Mononuclear cell (primary cell): ENCODE measurements around the gene ANAPC5. TPM values are rescaled to one million over a fixed set of nuclear protein-coding genes. Genes with fewer than 3 reads are reported as not detected.

Source experiments
- H3K27me3 ChIP-seq: 2 replicates; pipeline ENCODE4 v1.6.0; 2011; ENCODE audit warnings: low read length, control low read depth; ENCODE audit not compliant: insufficient read depth
- H3K4me1 ChIP-seq: 2 replicates; pipeline ENCODE4 v1.5.1; 2011; ENCODE audit warnings: mild to moderate bottlenecking, low read length, control low read depth; ENCODE audit not compliant: insufficient read depth
- H3K4me3 ChIP-seq: 2 replicates; pipeline ENCODE4 v1.5.1; 2011; ENCODE audit warnings: mild to moderate bottlenecking, low read length, moderate library complexity
- H3K9me3 ChIP-seq: 2 replicates; pipeline ENCODE4 v1.5.1; 2011; ENCODE audit warnings: low read depth, mild to moderate bottlenecking, control low read depth, low read length
- total RNA-seq: library from RNA; depleted of rRNA; stranded (reverse); fragments of >200 nt; gene quantifications from one replicate; pipeline ENCODE4 v1.2.3, GENCODE V29; 2012

Gene ANAPC5
- total RNA-seq, 1 donor: 114 TPM

DNA sequence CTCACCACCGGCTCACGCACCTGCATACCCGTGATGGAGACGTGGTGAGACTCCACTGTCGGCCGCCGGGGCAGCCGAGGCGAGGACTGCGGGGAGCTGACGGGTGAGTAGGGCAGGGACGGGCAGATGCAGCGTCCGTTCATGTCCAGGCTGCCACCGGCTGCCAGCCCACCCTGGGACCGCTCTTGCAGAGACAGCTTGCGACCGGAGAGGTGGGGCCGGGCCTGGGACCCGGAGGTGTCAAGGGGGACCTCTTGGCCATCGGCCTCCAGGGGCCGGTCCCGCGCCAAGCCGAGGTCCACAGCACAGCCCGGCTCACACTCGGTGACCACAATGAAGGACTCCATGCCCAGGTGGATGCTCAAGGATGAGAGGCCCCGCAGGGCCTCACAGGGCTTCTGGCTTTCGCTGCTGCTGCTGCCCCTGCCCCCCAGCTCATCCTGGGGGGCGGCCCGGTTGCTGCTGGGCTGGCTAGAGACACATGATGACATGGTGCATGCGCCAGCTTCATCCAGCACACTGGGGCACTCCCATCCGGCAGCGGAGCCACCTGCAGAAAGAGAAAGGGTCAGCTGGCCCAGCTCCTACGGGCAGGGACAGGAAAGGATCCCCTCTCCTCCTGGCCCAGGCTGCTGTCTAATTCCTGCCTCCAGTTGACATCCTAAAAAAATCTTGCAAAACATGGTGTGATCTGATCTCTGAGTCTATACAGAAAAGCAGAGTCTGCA is 78.0 kb downstream of the ANAPC5 start:
- no peaks in the 10 kb centered on the region for H3K9me3 ChIP-seq
- no peaks in the 10 kb centered on the region for H3K27me3 ChIP-seq
- peaks cover 27% of the 10 kb centered on the region for H3K4me1 ChIP-seq
- H3K4me3 ChIP-seq: no peak overlapping the region

DNA sequence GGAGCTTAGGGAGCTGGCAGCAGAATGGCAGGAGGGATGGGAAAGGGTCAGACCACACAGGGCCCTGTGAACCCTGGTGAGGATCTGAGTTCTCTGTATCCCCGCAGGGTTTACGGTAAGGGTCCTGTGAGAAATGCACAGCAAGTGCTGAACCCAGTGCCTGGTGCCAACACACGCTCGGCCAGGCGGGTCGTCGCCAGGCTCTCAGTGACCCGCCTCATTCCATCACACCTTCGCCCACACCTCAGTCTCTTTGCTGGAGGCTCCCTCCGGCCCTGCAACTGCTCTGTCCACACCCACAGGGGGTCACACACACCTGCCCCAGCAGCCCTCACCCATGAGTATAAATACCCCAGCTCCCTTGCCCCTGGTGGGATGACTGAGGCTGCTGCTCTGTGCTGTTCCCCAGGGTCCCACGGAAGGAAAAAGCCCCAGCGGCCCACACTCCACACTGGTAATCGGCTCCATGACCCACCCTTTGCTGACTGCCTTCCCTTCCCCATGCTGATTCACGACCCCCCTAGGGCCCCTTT is 78.8 kb downstream of the ANAPC5 start:
- H3K9me3 ChIP-seq: no peaks in the 10 kb centered on the region
- H3K4me3 ChIP-seq: no peak overlapping the region
- H3K27me3 ChIP-seq: no peaks in the 10 kb centered on the region
- H3K4me1 ChIP-seq: peaks cover 20% of the 10 kb centered on the region

DNA sequence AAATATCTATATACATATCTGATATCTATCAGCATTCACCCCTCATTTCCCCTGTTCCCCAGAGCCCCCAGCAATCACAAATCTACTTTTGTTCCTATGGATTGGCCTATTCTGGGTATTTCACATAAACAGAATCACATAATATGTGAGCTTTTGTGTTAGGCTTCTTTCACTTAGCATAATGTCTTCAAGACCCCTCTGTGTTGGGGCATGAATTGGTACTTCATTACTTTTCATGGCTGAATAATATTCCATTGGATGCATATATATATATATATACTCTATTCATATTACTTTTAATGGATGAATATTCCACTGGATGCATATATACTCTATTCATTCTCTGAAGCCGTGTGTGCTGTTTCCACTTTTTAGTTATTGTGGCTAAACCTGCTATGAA is 84.4 kb downstream of the ANAPC5 start:
- H3K4me1 ChIP-seq: no peaks in the 10 kb centered on the region
- no peak overlapping the region for H3K4me3 ChIP-seq
- no peaks in the 10 kb centered on the region for H3K9me3 ChIP-seq
- H3K27me3 ChIP-seq: no peaks in the 10 kb centered on the region

DNA sequence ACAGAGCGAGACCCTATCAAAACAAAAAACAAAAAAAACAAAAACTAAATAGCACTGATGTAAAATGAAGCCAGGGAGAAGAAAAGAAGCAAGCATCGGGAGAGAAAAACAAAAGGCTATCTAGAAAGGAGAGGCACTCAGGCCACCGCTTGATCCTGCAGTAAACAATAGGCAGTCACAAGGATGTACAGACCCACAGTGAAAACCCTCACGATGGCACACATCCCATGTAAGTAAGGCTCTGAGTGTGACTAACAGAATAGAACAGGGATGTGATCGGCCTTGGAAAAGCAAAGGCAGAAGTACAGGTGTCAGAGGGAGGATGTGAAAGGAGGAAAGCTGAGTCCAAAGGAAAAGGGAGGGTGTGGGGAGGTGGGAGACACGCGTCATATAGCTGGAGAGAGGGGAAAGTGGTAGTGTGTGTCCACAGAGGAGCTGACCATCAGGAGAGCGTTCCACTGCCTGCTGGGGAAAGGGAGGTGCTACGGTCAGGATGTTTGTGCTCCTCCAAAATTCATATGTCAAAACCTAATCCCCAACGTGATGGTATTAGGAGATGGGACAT is 87.2 kb downstream of the ANAPC5 start:
- Histone ChIP-seq H3K27me3 (no peaks in the 10 kb centered on the region), H3K9me3 (no peaks in the 10 kb centered on the region), H3K4me1 (no peaks in the 10 kb centered on the region)

DNA sequence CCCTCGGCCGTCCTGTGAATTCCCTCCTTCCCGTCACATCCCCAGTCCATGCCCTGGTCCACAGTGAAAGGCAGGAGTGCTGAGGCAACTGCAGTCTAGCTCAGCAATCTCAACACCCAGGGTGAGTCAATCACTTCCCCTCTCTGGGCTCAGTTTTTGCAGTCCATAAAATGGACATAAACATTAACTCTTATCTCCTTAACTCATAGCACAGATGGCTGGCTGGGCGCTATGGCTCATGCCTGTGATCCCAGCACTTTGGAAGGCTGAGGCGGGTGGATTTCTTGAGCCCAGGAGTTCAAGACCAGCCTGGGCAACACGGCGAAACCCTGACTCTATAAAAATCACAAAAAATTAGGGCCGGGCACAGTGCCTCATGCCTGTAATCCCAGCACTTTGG is 88.1 kb downstream of the ANAPC5 start:
- H3K9me3 ChIP-seq: no peaks in the 10 kb centered on the region
- no peaks in the 10 kb centered on the region for H3K27me3 ChIP-seq
- no peaks in the 10 kb centered on the region for H3K4me1 ChIP-seq
- no peak overlapping the region for H3K4me3 ChIP-seq

More for the DNA sequence above, 87.2 kb downstream of the ANAPC5 start:
- H3K4me3 ChIP-seq: no peak overlapping the region

DNA sequence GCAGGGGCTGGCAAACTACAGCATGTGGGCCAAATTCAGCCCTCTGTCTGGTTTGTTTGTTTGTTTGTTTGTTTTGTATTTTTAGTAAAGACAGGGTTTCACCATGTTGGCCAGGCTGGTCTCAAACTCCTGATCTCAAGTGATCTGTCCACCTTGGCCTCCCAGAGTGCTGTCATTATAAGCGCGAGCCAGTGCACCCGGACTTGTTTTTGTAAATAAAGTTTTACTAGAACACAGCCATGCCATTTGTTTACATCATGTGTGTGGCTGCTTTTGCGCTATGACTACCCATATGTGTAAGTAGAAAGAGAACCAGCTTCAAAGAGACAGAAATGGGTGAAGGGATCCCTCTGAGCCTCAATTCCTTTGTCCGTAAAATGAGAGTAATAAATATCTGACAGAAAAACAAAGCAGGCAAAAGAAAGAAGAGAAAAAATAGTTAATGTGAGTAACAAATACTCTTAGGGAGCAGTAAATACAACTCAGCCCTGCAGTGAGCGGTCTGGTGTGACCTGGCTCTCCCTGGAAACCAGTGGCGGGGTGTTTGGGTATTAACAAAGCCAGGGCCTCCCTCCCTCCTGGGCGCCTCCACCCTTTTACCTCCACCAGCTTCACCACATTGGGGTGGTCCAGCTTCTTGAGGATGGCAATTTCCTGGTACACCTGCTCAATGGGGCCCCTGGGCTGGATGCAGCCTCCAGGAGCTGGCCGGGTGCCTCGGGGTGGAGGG is 88.8 kb downstream of the ANAPC5 start:
- Histone ChIP-seq H3K27me3 (no peaks in the 10 kb centered on the region), H3K4me1 (no peaks in the 10 kb centered on the region), H3K4me3 (no peak overlapping the region), H3K9me3 (no peaks in the 10 kb centered on the region)

DNA sequence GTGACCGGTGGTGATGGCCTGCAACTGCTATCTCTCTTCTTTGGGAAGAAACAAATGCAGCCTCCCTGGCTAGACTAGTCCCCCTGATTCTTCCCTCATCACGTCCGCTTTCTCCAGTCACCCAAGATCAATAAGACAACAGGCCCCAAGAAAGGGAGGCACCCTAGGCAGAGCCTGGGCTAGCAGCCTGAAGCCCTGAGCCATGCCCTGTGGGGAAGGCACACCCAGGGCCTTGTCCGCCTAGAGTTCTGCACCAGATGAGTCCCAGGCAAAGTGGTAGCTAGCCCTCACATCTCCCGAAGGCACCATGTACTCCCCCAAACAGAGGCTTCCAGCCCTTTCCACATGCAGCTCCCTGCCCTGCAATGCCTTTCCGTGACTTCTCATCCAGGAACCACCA is 90.8 kb downstream of the ANAPC5 start:
- H3K4me3 ChIP-seq: no peak overlapping the region
- H3K4me1 ChIP-seq: no peaks in the 10 kb centered on the region
- no peaks in the 10 kb centered on the region for H3K9me3 ChIP-seq
- no peaks in the 10 kb centered on the region for H3K27me3 ChIP-seq

DNA sequence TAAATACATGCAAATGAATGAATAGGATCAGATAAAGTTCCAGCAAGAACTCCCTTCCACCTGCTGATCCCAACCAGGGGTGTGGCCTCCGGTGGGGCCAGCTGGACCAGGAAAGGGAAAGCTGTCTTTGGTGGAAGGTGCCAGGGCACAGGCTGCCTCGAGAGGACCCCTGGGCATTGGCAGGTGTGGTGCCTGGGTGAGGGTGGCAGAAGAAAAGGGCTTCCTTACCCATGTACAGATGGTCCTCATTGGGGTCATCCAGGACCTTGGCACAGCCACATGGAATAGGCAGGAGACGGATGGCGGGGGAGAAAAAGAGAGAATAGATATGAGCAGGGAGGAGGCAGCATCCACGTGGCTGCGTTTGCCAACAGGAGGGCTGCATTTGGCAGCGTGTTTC is 92.1 kb downstream of the ANAPC5 start:
- H3K9me3 ChIP-seq: no peaks in the 10 kb centered on the region
- H3K4me1 ChIP-seq: no peaks in the 10 kb centered on the region
- no peak overlapping the region for H3K4me3 ChIP-seq
- H3K27me3 ChIP-seq: no peaks in the 10 kb centered on the region

DNA sequence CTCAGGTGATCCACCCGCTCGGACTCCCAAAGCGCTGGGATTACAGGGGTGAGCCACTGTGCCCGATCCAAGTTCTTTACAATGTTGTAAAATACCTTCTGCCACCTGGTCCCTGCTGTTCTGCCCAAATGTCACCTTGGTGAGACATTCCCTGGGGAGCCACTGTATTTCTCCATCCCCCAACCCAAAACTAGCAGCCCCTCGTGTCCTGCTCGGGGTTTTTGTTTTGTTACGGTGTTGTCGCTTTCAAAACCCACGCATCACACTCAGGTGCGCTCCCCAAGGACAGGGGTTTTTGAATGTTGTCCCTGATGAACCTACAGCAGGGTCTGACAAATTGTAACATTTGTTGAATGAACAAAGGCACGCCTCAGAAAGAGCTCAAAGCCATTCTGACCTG is 93.1 kb downstream of the ANAPC5 start:
- Histone ChIP-seq H3K4me3 (no peak overlapping the region), H3K27me3 (no peaks in the 10 kb centered on the region), H3K9me3 (no peaks in the 10 kb centered on the region), H3K4me1 (no peaks in the 10 kb centered on the region)

Other genes starting within 250 kb of the ANAPC5 start
- gene P2RX7, start 219.5 kb downstream of the ANAPC5 start, total RNA-seq: 9.3 TPM
- gene P2RX4, start 142.3 kb downstream of the ANAPC5 start, total RNA-seq: 44.2 TPM
- 8.8 TPM for gene CAMKK2, start 55.7 kb downstream of the ANAPC5 start, total RNA-seq
- gene RNF34, start 47.7 kb upstream of the ANAPC5 start, total RNA-seq: 54.4 TPM
- gene KDM2B, start 228.6 kb upstream of the ANAPC5 start, total RNA-seq: 63.7 TPM